HepG2 (cell line): ENCODE measurements around the gene HNRNPUL2. TPM values are rescaled to one million over a fixed set of nuclear protein-coding genes. Genes with fewer than 3 reads are reported as not detected.

Experiments used
- AKNA ChIP-seq: sonication (generic); formaldehyde crosslinking; IDR thresholded peaks from 2 replicates; pipeline ENCODE4 v1.4.0; 2020; ENCODE audit warnings: missing genetic modification reagents, borderline replicate concordance
- ATF4 ChIP-seq, 2 experiments: fragments of 450-650 bp in 1 of 2; sonication (generic) in 1 of 2; formaldehyde crosslinking; IDR thresholded peaks; 2 replicates each; pipeline versions ENCODE4 v1.5.0 to v1.8.0; 2020 to 2022; ENCODE audit warnings: mild to moderate bottlenecking in 1 of 2, missing genetic modification reagents in 1 of 2
- HBP1 ChIP-seq: IDR thresholded peaks from 2 replicates; pipeline ENCODE4 v1.6.1; 2016; ENCODE audit warnings: low read depth, control low read depth
- KMT2B ChIP-seq: IDR thresholded peaks from 2 replicates; pipeline ENCODE4 v1.6.1; 2016; ENCODE audit warnings: missing genetic modification reagents, missing compliant biosample characterization
- RCOR2 ChIP-seq: IDR thresholded peaks from 2 replicates; pipeline ENCODE4 v1.6.1; 2016; ENCODE audit warnings: missing biosample characterization, missing genetic modification reagents
- RFXAP ChIP-seq: sonication (generic); formaldehyde crosslinking; IDR thresholded peaks from 2 replicates; pipeline ENCODE4 v1.4.0; 2020; ENCODE audit warnings: missing genetic modification reagents, borderline replicate concordance
- RXRA ChIP-seq: sonication (generic); formaldehyde crosslinking; IDR thresholded peaks from 2 replicates; pipeline ENCODE4 v1.5.1; 2020; ENCODE audit warnings: missing genetic modification reagents
- SALL1 ChIP-seq: sonication (generic); formaldehyde crosslinking; IDR thresholded peaks from 2 replicates; pipeline ENCODE4 v1.8.0; 2022; ENCODE audit warnings: mild to moderate bottlenecking, missing genetic modification reagents
- ZBTB33 ChIP-seq: sonication (generic); formaldehyde crosslinking; IDR thresholded peaks from 2 replicates; pipeline ENCODE4 v1.4.0; 2020; ENCODE audit warnings: missing genetic modification reagents
- ZFX ChIP-seq: sonication (generic); formaldehyde crosslinking; IDR thresholded peaks from 2 replicates; pipeline ENCODE4 v1.4.0; 2020; ENCODE audit warnings: mild to moderate bottlenecking, low read depth, missing genetic modification reagents, moderate library complexity
- ZMAT3 ChIP-seq: sonication (generic); formaldehyde crosslinking; conservative IDR thresholded peaks from 2 replicates; pipeline ENCODE4 v1.7.0; 2021; ENCODE audit warnings: missing genetic modification reagents
- ZNF329 ChIP-seq: sonication (generic); formaldehyde crosslinking; IDR thresholded peaks from 2 replicates; pipeline ENCODE4 v1.9.0; 2021; ENCODE audit warnings: low read depth, mild to moderate bottlenecking, missing genetic modification reagents
- ZNF343 ChIP-seq: sonication (generic); formaldehyde crosslinking; IDR thresholded peaks from 2 replicates; pipeline ENCODE4 v1.4.0; 2020; ENCODE audit warnings: mild to moderate bottlenecking, missing genetic modification reagents
- ZNF446 ChIP-seq: sonication (generic); formaldehyde crosslinking; IDR thresholded peaks from 2 replicates; pipeline ENCODE4 v1.5.0; 2020; ENCODE audit warnings: mild to moderate bottlenecking, missing genetic modification reagents
- ZNF564 ChIP-seq: sonication (generic); formaldehyde crosslinking; IDR thresholded peaks from 2 replicates; pipeline ENCODE4 v1.8.1; 2023; ENCODE audit warnings: mild to moderate bottlenecking, missing genetic modification reagents
- ZNF616 ChIP-seq: sonication (generic); formaldehyde crosslinking; IDR thresholded peaks from 2 replicates; pipeline ENCODE4 v1.5.0; 2020; ENCODE audit warnings: low read depth, mild to moderate bottlenecking, missing genetic modification reagents
- ZNF670 ChIP-seq: sonication (generic); formaldehyde crosslinking; IDR thresholded peaks from 2 replicates; pipeline ENCODE4 v1.8.0; 2022; ENCODE audit warnings: mild to moderate bottlenecking, missing genetic modification reagents, borderline replicate concordance
- ZNF737 ChIP-seq: sonication (generic); formaldehyde crosslinking; IDR thresholded peaks from 2 replicates; pipeline ENCODE4 v1.5.0; 2020; ENCODE audit warnings: missing genetic modification reagents, mild to moderate bottlenecking, borderline replicate concordance
- polyA plus RNA-seq, 8 experiments: library from polyadenylated mRNA; depleted of rRNA in 3 of 8; stranded (reverse) in 7 of 8; unstranded in 1 of 8; fragments of >200 nt; fragmentation: Illumina TruSeq in 4 of 8; extraction: Trizol in 4 of 8; gene quantifications; 2 replicates each; pipeline versions ENCODE4 v1.2.1 to v1.2.3, GENCODE V29; 2011 to 2016; ENCODE audit warnings: low read depth in 4 of 8, missing spikeins in 1 of 8, mixed read lengths in 1 of 8; ENCODE audit not compliant: insufficient read depth in 1 of 8
- total RNA-seq, 5 experiments: library from RNA; depleted of rRNA; stranded (reverse); fragments of >200 nt; fragmentation: Illumina TruSeq; extraction: Trizol; gene quantifications; 2 replicates each; pipeline ENCODE4 v1.2.3, GENCODE V29; 2016; ENCODE audit warnings: low read depth in 1 of 5

HNRNPUL2 gene
- total and polyA plus RNA-seq, 2 of the 13 experiments (the other 11 are each of a cell fraction or from before 2014, with no cell fraction given): 8.4 to 9.6 TPM

- peak in 1 of 2 experiments; percentile 40; a peak in 1 of 4 replicates for TF ChIP-seq ATF4 (CRISPR knock-in tag; IDR thresholded peaks at IDR 0.05)
- peak; percentile 68; the same call in 1 of the 2 replicates for TF ChIP-seq ZFX (CRISPR knock-in tag)
- TF ChIP-seq ZNF564: peak; percentile 50; the same call in 1 of the 2 replicates
- peak; percentile 55; the same call in 1 of the 2 replicates for TF ChIP-seq HBP1 (CRISPR knock-in tag)
- TF ChIP-seq RFXAP (CRISPR knock-in tag): 0 out of 2 replicates have a peak, but pooled peaks have one; percentile 34
- TF ChIP-seq KMT2B (CRISPR knock-in tag): peak; percentile 87
- no peak for TF ChIP-seq ZNF343 (CRISPR knock-in tag)
- no peak for TF ChIP-seq ZBTB33 (CRISPR knock-in tag)
- peak; percentile 78 for TF ChIP-seq SALL1 (CRISPR knock-in tag)
- TF ChIP-seq AKNA (CRISPR knock-in tag): no peak
- no peak for TF ChIP-seq ZNF616 (CRISPR knock-in tag)
- 0 out of 2 replicates have a peak, but pooled peaks have one; percentile 2 for TF ChIP-seq ZNF670 (CRISPR knock-in tag)
- peak; percentile 37 for TF ChIP-seq ZMAT3
- TF ChIP-seq RCOR2: no peak
- no peak for TF ChIP-seq ZNF737 (CRISPR knock-in tag)
- TF ChIP-seq ZNF446 (CRISPR knock-in tag): peak; percentile 83; the same call in 1 of the 2 replicates
- 0 out of 2 replicates have a peak, but pooled peaks have one; percentile 59 for TF ChIP-seq ZNF329 (CRISPR knock-in tag)
- TF ChIP-seq RXRA: peak; percentile 73
Observed at GRCh38 chr11:62671608-62672389, 55.5 kb downstream of the HNRNPUL2 start, which contains the start of the genes LBHD1 and UQCC3 (continued).
